RKO (cell line): ENCODE measurements around the gene ATF4.

Experiments
- DNase-seq: peaks from one replicate; pipeline ENCODE4 v3.0.0-alpha.2; 2016; ENCODE audit warnings: low spot score

The ATF4 gene

DNA sequence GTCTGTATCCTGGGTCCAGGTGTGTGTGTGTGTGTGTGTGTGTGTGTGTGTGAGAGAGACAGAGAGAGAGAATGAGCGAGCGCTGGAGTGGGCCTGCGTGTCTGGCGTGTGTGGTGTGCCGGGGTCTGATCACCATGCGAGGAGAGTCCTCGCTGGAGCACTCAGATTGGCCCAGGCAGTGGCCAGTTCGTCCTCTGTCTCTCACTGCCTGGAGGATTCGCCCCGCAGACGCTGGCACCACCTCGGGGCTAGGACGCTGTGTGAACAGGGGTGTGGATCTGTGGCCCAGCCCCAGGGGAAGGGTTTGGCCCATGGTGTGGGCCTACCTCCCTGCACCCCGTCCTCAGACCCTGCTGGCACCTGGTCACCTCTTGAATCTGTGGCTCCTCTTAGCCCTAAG is 38.6 kb downstream of the ATF4 start:
- no peak for DNase-seq

DNA sequence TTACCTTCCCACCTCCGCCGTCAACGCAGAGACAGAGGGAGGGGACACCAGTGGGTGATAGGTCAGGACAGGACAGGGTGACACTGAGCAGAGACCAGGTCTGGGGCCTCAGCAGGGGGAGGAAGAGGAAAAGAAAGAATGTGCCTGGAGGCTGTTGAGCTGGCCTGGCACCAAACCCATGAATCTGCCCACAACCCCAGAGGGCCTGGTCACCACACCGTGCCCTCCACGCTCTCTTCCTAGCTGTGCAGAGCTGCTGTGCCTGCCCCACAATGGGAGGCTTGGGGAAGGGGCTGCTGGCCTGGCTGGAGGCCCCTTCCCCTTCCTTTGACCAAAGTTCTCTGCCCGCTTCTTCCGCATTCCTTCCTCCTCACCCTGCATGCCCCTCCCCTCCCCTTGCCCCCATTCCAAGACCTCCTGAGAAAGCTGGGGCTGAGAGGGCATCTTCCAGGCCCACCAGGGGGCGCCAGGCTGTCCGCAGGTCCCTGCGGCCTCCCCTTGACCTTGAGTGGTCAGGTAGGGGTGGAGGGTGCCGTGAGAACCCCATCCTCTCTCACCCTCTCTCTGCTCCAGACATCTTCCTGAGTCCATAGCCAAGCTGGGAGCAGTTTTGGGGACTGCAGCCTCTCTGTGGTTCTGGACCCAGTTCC is 39.2 kb downstream of the ATF4 start:
- no peak for DNase-seq

DNA sequence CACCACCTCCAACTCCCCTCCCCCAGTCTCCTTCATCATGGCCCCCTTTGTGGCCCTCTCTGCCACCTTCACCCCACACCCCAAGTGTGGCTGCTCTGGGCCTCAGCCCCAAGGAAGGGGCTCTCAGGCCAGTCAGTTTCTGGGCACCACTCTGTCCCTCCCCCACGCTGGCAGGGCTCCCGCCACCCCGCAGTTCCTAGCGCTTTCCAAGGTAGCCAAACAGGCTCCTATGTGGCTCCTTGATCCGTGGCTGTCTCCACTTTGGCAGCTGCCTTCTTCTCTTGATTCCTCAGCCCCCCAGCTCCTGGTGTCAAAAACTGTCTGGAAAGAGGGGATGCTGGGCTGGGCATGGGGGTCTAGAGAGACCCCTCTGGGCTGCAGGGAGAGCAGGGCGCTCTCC is 39.8 kb downstream of the ATF4 start:
- no peak for DNase-seq

DNA sequence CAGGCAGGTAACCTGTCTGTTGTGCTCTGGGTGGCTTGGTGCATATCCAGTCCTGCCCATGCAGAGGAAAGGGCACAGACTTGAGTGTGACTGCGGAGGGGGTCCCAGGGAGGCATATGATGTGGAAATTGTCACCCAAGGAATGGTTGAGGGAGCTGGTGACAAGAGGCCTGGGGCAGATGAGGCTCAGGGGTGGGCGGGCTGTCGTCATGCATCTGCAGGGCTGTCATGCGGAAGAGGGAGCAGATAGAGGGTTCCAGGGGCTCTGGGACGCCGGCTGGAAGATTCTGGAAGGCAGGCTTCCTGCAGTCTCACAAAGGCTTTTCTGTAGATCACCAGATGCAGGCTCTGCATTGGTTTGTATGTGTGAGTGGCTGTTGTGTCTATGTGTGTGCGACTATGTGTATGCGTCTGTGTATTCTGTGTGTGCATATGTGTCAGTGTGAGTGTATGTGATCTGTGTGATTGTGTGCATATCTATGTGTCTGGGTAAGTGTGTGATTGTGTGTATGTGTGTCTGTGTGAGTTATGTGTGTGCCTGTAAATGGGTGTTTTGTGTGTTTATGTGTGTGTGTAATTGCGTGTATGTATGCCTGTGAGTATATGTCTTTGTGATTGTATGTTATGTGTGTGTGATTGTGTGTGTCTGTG is 42.6 kb downstream of the ATF4 start:
- DNase-seq, result no peak

DNA sequence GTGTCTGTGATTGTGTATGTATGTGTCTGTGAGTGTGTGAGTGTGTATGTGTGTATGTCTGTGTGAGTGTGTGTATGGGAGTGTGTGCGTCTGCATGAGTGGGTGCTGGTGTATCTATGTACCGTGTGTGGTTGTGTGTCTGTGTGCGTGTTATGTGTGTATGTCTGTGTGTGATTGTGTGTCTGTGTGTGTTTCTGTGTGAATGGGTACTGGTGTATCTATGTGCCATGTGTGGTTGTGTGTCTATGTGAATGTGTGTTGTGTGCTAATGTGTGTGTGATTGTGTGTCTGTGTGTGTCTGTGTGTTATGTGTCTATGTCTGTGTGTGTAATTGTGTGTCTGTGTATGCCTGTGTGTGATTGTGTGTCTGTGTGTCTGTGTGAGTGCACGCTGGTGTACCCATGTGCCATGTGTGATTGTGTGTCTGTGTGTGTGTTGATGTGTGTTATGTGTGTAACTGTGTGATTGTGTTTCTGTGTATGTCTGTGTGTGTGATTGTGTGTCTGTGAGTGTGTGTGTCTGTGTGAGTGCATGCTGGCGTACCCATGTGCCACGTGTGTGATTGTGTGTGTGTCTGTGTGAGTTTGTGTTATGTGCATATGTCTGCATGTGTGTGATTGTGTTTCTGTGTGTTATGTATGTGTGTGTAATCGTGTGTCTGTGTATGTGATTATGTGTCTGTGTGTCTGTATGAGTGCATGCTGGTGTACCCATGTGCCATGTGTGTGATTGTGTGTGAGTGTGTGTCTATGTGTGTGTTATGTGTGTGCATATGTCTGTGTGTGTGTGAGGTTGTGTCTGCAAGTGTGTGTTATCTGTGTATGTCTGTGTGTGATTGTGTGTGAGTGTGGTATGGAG is 43.4 kb downstream of the ATF4 start:
- DNase-seq, result no peak

DNA sequence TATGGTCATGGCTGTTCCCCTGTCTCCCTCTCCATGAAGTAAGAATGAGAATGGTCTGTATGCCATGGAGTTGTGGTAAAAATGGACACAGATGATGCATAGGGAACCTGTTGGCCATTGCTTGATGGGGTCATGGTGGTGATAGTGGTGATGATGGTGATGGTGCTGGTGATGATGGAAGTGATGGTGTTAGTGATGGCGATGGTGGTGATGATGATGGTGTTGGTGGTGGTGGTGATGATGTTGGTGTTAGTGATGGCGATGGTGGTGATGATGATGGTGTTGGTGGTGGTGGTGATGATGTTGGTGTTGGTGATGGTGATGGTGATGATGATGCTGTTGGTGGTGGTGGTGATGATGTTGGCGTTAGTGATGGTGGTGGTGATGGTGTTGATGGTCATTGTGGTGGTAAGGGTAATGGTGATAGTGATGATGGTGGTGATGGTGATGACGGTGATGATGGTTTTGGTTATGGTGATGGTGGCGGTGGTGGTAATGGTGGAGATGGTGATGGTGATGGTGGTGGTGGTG is 45.1 kb downstream of the ATF4 start:
- DNase-seq, result no peak

DNA sequence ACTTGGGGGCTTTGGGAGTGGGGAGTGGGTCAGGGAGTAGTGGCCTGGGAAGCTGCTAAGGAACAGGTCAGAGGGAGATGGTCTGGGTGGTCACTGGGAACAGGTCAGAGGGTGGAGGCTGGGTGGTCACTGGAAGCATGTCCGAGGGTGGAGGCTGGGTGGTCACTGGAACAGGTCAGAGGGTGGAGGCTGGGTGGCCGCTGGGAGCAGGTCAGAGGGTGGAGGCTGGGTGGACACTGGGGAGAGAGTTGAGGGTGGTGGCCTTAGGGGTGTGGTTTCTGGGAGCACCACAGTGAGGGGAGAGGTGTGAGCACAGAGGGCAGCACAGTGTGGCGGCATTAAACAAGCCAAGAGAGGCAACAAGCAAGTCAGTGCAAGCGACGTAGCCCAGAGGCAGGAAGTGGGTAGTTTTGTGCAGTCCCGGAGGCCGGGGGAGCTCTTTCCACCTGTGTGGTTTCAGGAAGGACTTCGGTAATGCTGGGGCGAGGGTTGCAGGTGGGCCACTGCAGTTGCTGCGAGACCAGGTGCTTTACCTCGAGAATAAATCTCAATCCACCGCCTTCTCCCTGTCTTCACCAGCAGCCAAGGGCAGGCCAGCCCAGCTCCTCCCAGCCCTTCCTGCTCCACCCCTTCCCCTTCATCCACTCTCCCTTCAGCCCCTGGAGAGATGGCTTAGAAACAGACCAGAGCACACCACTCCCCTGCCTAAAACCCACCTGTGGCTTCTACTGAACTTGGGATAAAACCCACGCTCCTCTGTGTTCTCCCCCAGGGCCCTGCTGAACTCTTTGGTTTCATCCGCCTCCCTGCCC is 47.0 kb downstream of the ATF4 start:
- no peak for DNase-seq

DNA sequence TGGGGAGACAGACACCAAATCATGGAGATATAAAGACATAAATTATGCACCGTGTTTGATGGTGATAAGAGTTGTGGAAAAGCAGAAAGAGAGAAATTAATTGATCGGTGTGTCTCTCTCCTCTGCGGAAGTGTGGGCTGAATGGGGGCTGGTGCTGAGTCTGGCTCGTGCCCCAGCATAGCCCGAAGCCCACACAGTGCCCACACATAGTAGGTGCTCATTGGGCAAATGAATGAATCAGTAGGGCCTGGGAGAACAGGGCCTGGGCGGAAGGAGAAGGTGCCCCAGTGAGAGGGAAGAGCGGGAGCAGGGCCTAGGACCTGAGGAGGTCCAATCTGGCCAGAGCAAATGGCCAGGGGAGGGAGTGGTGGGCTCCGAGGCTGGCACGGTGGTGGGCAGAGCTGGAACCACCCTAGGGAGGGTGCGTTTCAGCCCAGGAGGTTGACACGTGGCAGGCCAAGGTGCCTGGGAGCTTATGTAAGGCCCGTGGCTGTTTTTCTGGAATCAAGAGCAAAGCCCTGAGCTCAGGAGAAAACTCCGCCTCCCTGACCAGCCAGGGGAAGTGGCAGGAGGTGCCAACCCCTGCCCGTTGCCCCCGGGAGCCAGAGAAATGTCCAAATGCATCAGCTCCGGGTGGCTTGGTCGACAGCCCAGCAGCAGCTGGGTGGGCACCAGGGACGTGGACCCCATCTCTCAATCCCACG is 48.1 kb downstream of the ATF4 start:
- no peak for DNase-seq

DNA sequence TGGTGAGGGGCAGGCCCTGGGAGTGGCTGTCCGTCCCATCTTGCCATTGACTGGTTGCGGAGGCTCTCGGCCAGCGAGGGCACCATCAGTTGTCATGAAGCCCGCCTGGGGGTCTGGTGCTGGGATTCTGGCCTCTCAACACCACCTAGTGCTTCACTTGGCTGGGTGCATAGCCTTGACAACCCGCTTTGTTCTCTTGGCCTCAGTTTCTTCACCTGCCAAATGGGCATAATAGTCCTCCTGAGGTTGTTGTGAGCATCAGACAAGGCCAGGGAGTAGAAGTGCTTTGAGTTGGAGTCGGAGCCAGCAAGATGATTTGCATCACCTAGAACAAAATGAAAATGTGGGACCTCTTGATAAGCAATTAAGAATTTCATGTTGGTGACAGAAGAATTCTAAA is 48.7 kb downstream of the ATF4 start:
- DNase-seq, result no peak

DNA sequence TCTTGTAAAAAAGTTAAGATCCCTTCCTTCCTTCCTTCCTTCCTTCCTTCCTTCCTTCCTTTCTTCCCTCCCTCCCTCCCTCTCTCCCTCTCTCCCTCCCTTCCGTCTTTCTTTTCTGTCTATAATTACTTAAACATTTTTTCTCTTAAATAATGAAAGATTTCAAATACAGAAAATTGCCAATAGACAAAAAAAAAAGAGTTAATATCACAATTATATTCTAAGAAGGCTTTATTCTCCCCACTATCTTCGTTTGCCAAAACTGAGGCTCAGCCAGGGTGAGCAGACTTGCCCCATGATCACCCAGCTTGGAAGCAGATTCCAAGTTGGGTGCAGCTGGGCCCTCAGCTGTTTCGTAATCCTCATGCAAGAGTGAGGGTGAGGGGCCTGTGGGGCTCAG is 49.9 kb downstream of the ATF4 start:
- no peak for DNase-seq

DNA sequence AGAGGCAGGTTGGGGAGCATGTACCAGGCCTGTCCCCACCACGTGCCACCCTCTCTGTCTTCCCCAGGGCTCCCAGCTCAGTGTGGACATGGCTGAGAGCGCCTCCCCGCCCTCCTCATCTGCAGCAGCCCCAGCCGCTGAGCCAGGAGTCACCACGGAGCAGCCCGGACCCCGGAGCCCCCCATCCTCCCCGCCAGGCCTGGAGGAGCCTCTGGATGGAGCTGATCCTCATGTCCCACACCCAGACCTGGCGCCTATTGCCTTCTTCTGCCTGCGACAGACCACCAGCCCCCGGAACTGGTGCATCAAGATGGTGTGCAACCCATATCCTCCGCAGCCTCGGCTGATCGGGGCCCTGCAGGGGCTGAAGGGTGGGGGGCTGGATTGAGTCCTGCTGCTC is 50.3 kb downstream of the ATF4 start, which contains the start of gene CACNA1I:
Gene CACNA1I (plus strand): TSS at position 89 of the 400 bp plus-strand sequence. CDS start 0 bp downstream, at position 89.
- DNase-seq, result no peak

DNA sequence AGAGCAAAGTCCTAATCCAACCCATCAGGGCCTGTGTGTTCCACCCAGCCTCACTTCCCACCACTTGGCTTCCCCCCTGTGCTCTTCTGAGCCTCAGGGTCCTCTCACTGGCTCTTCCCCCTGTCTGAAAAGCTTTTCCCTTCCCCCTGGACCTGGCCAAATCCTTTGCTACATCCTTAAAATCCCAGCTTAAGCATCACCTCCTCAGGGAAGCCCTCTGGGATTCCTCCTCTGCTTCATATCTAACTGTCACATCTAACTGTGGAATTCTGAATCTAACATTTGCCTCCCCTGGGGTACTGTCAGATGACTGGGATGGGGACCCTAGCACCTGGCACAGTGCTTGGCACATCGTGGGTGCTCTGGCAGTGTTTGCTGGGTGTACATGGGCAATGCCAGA is 51.2 kb downstream of the ATF4 start:
- DNase-seq, result no peak
